ENCODE data around the gene SGPP2.

DNA sequence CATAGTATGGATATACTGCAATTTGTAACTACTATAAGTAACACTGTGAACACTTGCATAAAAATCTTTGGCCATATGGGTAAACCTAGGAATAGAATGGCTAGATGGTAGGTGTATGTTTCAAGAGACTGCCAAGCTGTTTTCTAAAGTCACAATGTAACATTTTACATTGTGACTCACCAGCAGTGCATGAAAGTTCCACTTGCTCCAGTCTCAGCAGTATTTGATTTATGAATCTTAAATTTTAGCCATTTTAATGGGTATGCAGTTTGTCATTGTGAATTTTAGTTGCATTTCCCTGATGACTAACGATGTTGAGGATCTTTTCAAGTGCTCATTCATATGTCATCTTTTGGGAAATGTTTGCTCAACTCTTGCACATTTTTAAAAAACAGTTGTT is 145.5 kb downstream of the SGPP2 start:
- TF ChIP-seq, protein P1, sequence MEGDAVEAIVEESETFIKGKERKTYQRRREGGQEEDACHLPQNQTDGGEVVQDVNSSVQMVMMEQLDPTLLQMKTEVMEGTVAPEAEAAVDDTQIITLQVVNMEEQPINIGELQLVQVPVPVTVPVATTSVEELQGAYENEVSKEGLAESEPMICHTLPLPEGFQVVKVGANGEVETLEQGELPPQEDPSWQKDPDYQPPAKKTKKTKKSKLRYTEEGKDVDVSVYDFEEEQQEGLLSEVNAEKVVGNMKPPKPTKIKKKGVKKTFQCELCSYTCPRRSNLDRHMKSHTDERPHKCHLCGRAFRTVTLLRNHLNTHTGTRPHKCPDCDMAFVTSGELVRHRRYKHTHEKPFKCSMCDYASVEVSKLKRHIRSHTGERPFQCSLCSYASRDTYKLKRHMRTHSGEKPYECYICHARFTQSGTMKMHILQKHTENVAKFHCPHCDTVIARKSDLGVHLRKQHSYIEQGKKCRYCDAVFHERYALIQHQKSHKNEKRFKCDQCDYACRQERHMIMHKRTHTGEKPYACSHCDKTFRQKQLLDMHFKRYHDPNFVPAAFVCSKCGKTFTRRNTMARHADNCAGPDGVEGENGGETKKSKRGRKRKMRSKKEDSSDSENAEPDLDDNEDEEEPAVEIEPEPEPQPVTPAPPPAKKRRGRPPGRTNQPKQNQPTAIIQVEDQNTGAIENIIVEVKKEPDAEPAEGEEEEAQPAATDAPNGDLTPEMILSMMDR (IDR thresholded peaks at IDR 0.05) = no peak
- TF ChIP-seq EZH2phosphoT487 (IDR thresholded peaks at IDR 0.05) = no peak
- no peak for TF ChIP-seq EZH2 (IDR thresholded peaks at IDR 0.05)
